DOHH2 (cell line): ENCODE measurements around the gene KLHL2.

Experiments used
- H3F3A ChIP-seq: fragments of 200-600 bp; sonication (generic), shearing (Covaris generic); 2 replicates; pipeline ENCODE4 v1.6.0; 2016; ENCODE audit warnings: antibody characterized with exemption, mild to moderate bottlenecking; ENCODE audit not compliant: control insufficient read depth, insufficient read depth
- H3K27ac ChIP-seq: fragments of 200-600 bp; sonication (generic); 2 replicates; pipeline ENCODE4 v1.5.1; 2014; ENCODE audit warnings: low read depth, mild to moderate bottlenecking, low read length, moderate library complexity
- H3K27me3 ChIP-seq: fragments of 200-600 bp; sonication (generic); 2 replicates; pipeline ENCODE4 v1.6.1; 2014; ENCODE audit warnings: mild to moderate bottlenecking, low read length, mixed read lengths; ENCODE audit not compliant: control insufficient read depth
- H3K36me3 ChIP-seq: fragments of 200-600 bp; sonication (generic); 2 replicates; pipeline ENCODE4 v1.6.1; 2014; ENCODE audit warnings: mild to moderate bottlenecking, low read length, moderate library complexity, mixed read lengths; ENCODE audit not compliant: control insufficient read depth
- H3K4me1 ChIP-seq: fragments of 200-600 bp; sonication (generic); 2 replicates; pipeline ENCODE4 v1.6.1; 2014; ENCODE audit warnings: mild to moderate bottlenecking, low read length, mixed read lengths; ENCODE audit not compliant: control insufficient read depth
- H3K4me2 ChIP-seq: fragments of 200-600 bp; sonication (generic); 2 replicates; pipeline ENCODE4 v1.6.0; 2014; ENCODE audit warnings: mild to moderate bottlenecking, low read length, moderate library complexity
- H3K4me3 ChIP-seq: fragments of 200-600 bp; sonication (generic); 2 replicates; pipeline ENCODE4 v1.5.1; 2014; ENCODE audit warnings: mild to moderate bottlenecking, low read length, mixed read lengths
- H3K79me2 ChIP-seq: fragments of 200-600 bp; sonication (generic); 2 replicates; pipeline ENCODE4 v1.6.1; 2014; ENCODE audit warnings: mild to moderate bottlenecking, low read length, mixed read lengths; ENCODE audit not compliant: control insufficient read depth
- H3K9me2 ChIP-seq: fragments of 200-600 bp; sonication (generic); replicated peaks from 2 replicates; pipeline ENCODE4 v1.6.1; 2014; ENCODE audit warnings: mild to moderate bottlenecking, low read length, mixed read lengths; ENCODE audit not compliant: control insufficient read depth
- H3K9me3 ChIP-seq: fragments of 200-600 bp; sonication (generic); 2 replicates; pipeline ENCODE4 v1.6.1; 2014; ENCODE audit warnings: antibody characterized with exemption, low read length, mixed read lengths; ENCODE audit not compliant: control insufficient read depth, insufficient read depth
- H4K20me1 ChIP-seq: fragments of 200-600 bp; sonication (generic); 2 replicates; pipeline ENCODE4 v1.6.0; 2014; ENCODE audit warnings: low read depth, mild to moderate bottlenecking, antibody characterized with exemption, low read length, moderate library complexity; ENCODE audit not compliant: control insufficient read depth, insufficient read depth
- EZH2phosphoT487 ChIP-seq: fragments of 200-600 bp; sonication (generic); IDR thresholded peaks from 2 replicates; pipeline ENCODE4 v1.6.1; 2017; ENCODE audit warnings: borderline replicate concordance, mild to moderate bottlenecking, antibody characterized with exemption, low read length, moderate library complexity, mixed read lengths
- TF ChIP-seq, protein P1 (sequence below): fragments of 200-600 bp; sonication (generic); IDR thresholded peaks from one replicate; pipeline ENCODE4 v1.5.1; 2014; ENCODE audit warnings: antibody characterized with exemption, mild to moderate bottlenecking, low read depth, low read length; ENCODE audit not compliant: poor library complexity, severe bottlenecking

KLHL2 gene

GRCh38 chr4:165351359-165352130 lies 144.2 kb downstream of the KLHL2 start:
- no peaks in the 10 kb centered on the region for H3K9me2 ChIP-seq
- H3K27me3 ChIP-seq = no peaks in the 10 kb centered on the region
- H4K20me1 ChIP-seq = no peaks in the 10 kb centered on the region
- no peaks in the 10 kb centered on the region for H3K36me3 ChIP-seq
- no peaks in the 10 kb centered on the region for H3K9me3 ChIP-seq
- no peak overlapping the region for H3K4me3 ChIP-seq
- no peak overlapping the region for H3K4me2 ChIP-seq
- no peaks in the 10 kb centered on the region for H3K79me2 ChIP-seq
- TF ChIP-seq, protein P1, sequence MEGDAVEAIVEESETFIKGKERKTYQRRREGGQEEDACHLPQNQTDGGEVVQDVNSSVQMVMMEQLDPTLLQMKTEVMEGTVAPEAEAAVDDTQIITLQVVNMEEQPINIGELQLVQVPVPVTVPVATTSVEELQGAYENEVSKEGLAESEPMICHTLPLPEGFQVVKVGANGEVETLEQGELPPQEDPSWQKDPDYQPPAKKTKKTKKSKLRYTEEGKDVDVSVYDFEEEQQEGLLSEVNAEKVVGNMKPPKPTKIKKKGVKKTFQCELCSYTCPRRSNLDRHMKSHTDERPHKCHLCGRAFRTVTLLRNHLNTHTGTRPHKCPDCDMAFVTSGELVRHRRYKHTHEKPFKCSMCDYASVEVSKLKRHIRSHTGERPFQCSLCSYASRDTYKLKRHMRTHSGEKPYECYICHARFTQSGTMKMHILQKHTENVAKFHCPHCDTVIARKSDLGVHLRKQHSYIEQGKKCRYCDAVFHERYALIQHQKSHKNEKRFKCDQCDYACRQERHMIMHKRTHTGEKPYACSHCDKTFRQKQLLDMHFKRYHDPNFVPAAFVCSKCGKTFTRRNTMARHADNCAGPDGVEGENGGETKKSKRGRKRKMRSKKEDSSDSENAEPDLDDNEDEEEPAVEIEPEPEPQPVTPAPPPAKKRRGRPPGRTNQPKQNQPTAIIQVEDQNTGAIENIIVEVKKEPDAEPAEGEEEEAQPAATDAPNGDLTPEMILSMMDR = peak; percentile 54
- no peak for TF ChIP-seq EZH2phosphoT487
- no peaks in the 10 kb centered on the region for H3K4me1 ChIP-seq
- no peaks in the 10 kb centered on the region for H3F3A ChIP-seq
- no peak overlapping the region for H3K27ac ChIP-seq

- Histone ChIP-seq H3F3A (no peaks in the 10 kb centered on the region), H3K27ac (no peak overlapping the region), H3K9me3 (no peaks in the 10 kb centered on the region), H3K4me3 (no peak overlapping the region), H3K4me2 (no peak overlapping the region), H3K27me3 (peaks cover 5% of the 10 kb centered on the region), H3K4me1 (no peaks in the 10 kb centered on the region), H4K20me1 (no peaks in the 10 kb centered on the region), H3K36me3 (no peaks in the 10 kb centered on the region), H3K79me2 (no peaks in the 10 kb centered on the region), H3K9me2 (no peaks in the 10 kb centered on the region)
- TF ChIP-seq, protein P1 = peak; percentile 74
- no peak for TF ChIP-seq EZH2phosphoT487
Observed at GRCh38 chr4:165355900-165356300, 148.5 kb downstream of the KLHL2 start.

GRCh38 chr4:165359506-165359905 lies 152.1 kb downstream of the KLHL2 start:
- no peak overlapping the region for H3K4me3 ChIP-seq
- H3K27ac ChIP-seq = no peak overlapping the region
- no peak overlapping the region for H3K4me2 ChIP-seq
- no peaks in the 10 kb centered on the region for H3K36me3 ChIP-seq
- TF ChIP-seq EZH2phosphoT487 = no peak
- TF ChIP-seq, protein P1 = no peak
- H3K27me3 ChIP-seq = peaks cover 15% of the 10 kb centered on the region
- no peaks in the 10 kb centered on the region for H4K20me1 ChIP-seq
- H3K9me3 ChIP-seq = no peaks in the 10 kb centered on the region
- H3K79me2 ChIP-seq = no peaks in the 10 kb centered on the region
- H3K4me1 ChIP-seq = no peaks in the 10 kb centered on the region
- no peaks in the 10 kb centered on the region for H3F3A ChIP-seq
- H3K9me2 ChIP-seq = no peaks in the 10 kb centered on the region
